Uterus (tissue), 2 donors: ENCODE data around the gene ARL5A.

Source experiments
- CTCF ChIP-seq, 4 experiments: fragments of 200-600 bp in 2 of 4; fragments of 450-650 bp in 2 of 4; sonication (generic) in 2 of 4; IDR thresholded peaks; one replicate each; pipeline ENCODE4 v1.5.1; 2016 to 2019; ENCODE audit warnings: antibody characterized with exemption in 4 of 4, mild to moderate bottlenecking in 2 of 4, moderate library complexity in 1 of 4
- POLR2A ChIP-seq, 2 donors: fragments of 450-650 bp; IDR thresholded peaks; one replicate each; pipeline ENCODE4 v1.6.1; 2016; ENCODE audit warnings: antibody characterized with exemption in 2 of 2, mild to moderate bottlenecking in 1 of 2, moderate library complexity in 1 of 2

- no peak for TF ChIP-seq CTCF (IDR thresholded peaks at IDR 0.05)
- no peak for TF ChIP-seq POLR2A (IDR thresholded peaks at IDR 0.05)
These were observed 25.9 kb downstream of the ARL5A start for GRCh38 chr2:151802315-151802714.
